ENCODE data around the gene PKN1. TPM values are rescaled to one million over a fixed set of nuclear protein-coding genes. Genes with fewer than 3 reads are reported as not detected.
A peak's percentile ranks its signal among the peaks of the same experiment; 100 is the strongest.

The PKN1 gene
- total and polyA plus RNA-seq, 9 of the 15 experiments (the other 6 are each of a cell fraction or from before 2014, with no cell fraction given): 0.30 to 228 (median 77.5) TPM

GRCh38 chr19:14418856-14419105 lies 14.3 kb upstream of the PKN1 start (continued):
- TF ChIP-seq MGA (IDR thresholded peaks at IDR 0.05) (no peak), PHF20 (IDR thresholded peaks at IDR 0.05; ENCODE audit: partially characterized antibody) (peak; percentile 16), ZBTB9 (CRISPR knock-in tag; IDR thresholded peaks at IDR 0.05) (no peak), PHTF2 (CRISPR knock-in tag; IDR thresholded peaks at IDR 0.05) (0 out of 2 replicates have a peak, but pooled peaks have one; percentile 13), BACH1 (tag; IDR thresholded peaks at IDR 0.05) (no peak), EGR1 (conservative IDR thresholded peaks at IDR 0.05) (0 out of 2 replicates have a peak, but pooled peaks have one; percentile 11), CBFA2T3 (IDR thresholded peaks at IDR 0.05) (no peak), ZNF174 (CRISPR knock-in tag; IDR thresholded peaks at IDR 0.05) (no peak), SMAD1 (IDR thresholded peaks at IDR 0.05; ENCODE audit: low read depth, low read length, partially characterized antibody) (no peak), FUS (optimal IDR thresholded peaks at IDR 0.05; ENCODE audit: low read depth, low read length) (no peak), POLR3A (IDR thresholded peaks at IDR 0.05; ENCODE audit: borderline replicate concordance, extremely low read depth, insufficient read depth, insufficient read length) (no peak), DPF2 (IDR thresholded peaks at IDR 0.05) (no peak), GATAD2A (IDR thresholded peaks at IDR 0.05) (0 out of 2 replicates have a peak, but pooled peaks have one; percentile 49), NCOA4 (IDR thresholded peaks at IDR 0.05; ENCODE audit: partially characterized antibody) (no peak), TCFL5 (CRISPR knock-in tag; conservative IDR thresholded peaks at IDR 0.05) (no peak), GTF2A2 (tag; IDR thresholded peaks at IDR 0.05) (no peak), ZNF165 (CRISPR knock-in tag; IDR thresholded peaks at IDR 0.05; ENCODE audit: borderline replicate concordance) (no peak), ZNF253 (CRISPR knock-in tag; conservative IDR thresholded peaks at IDR 0.05) (no peak), SNRNP70 (optimal IDR thresholded peaks at IDR 0.05; ENCODE audit: low read depth, low read length) (no peak), EP300 (IDR thresholded peaks at IDR 0.05; ENCODE audit: low read length) (no peak), ZNF644 (tag; IDR thresholded peaks at IDR 0.05; ENCODE audit: low read depth) (no peak)
